Measurements from ENCODE around the gene RRAGC.
"Not testable (repeated sequence)": the region's sequence is repeated elsewhere in the genome, so short reads cannot be mapped to it uniquely, and the experiment has no call there.

Gene RRAGC

GRCh38 chr1:38814984-38815464 lies 44.5 kb downstream of the RRAGC start:
- DNase-seq, result no peak

- no peak for DNase-seq
Observed at GRCh38 chr1:38814444-38814983, 45.1 kb downstream of the RRAGC start.

GRCh38 chr1:38812981-38813380 lies 46.6 kb downstream of the RRAGC start:
- no peak for DNase-seq

DNA sequence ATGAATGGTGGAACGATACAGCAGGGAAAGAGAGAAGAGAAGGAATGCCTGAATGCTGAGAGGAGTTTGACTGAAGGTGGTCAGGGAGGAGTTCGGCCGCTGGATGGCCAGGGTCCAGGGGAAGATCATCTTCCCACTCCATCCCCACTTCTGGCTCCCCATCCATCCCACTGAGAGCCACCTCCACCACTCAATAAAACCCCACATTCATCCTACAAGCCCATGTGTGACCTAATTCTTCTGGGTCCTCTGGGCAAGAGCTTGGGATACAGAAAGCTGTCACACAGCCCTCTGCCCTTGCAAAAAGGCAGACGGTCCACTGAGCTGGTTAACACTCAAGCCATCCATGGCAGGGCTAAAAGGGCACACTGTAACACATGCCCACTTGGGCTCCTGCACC lies 48.1 kb downstream of the RRAGC start:
- not testable (repeated sequence) for DNase-seq

GRCh38 chr1:38806090-38806489 lies 53.5 kb downstream of the RRAGC start:
- no peak for DNase-seq

- no peak for DNase-seq
Observed at GRCh38 chr1:38805036-38805435, 54.5 kb downstream of the RRAGC start.

DNA sequence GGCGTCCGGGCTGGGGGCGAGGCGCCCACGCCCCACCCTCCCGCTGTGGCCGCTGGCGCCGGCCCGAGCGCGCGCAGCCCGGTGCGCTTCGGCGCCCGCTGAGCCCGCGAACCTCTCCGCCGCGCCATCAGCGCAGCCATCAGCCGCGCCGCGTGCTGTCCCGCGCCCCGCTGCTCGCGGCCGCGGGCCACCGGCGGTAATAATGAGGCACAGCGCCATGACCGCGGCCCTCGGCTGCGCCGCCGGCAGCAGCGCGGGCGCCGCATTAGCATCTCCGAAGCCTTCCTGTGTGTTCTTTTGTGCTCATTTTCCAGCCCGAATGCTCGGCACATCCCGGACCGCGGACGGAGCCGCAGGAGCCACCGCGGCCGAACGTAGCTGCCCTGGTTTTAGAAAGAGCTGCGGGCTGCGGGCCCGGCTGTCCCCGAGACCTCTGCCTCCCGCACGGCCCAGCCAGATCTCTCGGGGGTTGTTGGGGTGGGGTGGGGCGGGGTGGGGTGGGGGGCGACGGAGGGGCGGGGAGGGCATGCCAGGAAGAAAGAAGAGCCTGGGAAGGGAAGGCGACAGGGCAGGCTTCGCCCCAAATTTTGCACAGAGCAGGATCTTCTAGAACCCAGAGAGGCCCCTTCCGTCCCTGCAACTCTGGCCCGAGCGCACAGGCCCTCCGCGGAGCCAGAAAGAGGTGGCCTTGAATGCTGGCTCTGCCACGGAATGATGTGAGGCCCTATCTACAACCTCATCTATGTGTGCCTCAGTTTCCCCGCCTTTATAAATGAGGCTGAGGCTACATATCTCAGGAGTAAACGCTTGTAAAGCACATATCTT lies 55.3 kb downstream of the RRAGC start:
- DNase-seq, result no peak

DNA sequence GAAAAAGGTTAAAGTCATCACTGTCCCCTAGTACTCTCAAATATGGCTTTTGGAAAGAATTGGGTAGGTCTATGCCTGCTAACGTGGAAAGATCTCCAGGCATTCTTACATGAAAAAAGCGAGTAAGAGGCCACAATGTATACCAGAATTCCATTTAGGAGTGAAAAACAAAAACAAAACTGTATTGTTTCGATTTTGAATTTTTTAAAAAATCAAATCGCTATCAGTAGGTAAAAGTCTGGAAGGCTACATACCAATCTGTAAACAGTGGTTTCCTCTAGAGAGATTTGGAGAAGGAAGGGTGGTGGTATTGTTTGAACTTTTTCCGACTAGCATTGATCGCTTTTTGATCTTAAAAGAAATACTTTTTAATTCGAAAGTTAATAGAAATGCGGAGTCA lies 55.9 kb downstream of the RRAGC start:
- no peak for DNase-seq

- DNase-seq, result no peak
Observed at GRCh38 chr1:38800720-38801671, 58.6 kb downstream of the RRAGC start.

GRCh38 chr1:38793299-38793698 lies 66.3 kb downstream of the RRAGC start:
- DNase-seq, result no peak

DNA sequence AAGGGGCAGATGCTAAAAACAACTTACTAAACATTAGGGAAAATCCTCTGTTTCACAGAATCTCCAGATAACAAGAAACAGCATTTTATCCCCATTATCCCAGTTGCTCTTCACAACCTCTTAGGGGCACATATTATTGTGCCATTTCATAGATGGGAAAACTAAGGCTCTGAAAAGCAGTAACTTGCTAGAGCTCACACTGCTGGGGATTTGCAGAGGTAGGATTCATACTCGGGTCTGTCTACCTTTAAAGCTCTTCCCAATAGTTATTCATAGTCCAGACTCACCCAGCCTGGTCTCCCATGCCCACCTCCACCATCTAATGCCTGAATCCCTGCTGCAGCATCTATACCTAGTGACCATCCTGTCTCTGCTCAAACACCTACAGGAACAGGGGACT lies 67.7 kb downstream of the RRAGC start:
- no peak for DNase-seq

GRCh38 chr1:38791164-38791515 lies 68.4 kb downstream of the RRAGC start:
- no peak for DNase-seq

DNA sequence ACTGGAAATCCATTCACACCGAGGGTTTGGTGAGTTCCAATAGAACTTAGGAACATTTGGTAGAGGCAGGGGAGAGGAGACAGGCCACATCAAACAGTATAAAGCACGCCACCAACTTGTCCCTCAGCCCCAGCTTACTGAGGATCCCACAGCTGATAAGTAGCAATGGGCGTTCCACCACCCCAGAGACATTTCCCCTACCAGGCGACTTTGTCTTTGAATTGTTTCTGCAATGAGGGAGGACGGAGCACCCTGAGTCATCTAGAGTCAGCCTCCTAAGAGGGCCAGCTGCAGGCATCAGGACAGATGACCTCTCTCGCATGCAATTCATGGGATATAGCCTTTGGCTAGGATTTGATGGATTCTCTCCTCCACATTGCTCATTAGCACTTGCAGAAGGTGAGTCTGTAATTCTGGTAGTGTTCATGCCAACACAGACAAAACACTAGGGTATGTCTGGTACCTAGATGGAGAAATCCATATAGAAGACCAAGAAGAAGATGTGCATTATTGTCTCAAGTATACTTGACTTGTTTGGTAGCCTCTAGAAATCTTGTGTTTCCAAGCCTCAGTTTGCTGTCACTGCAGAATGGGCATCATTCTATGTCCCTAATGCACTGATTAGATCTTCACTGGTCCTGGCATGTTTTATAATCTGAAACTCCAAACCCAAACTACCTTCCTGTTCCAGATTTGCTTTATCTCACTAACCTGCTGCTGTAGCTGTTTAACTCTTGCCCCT lies 69.0 kb downstream of the RRAGC start:
- no peak for DNase-seq

- DNase-seq, result peak; percentile 4
Observed at GRCh38 chr1:38789498-38790169, 69.9 kb downstream of the RRAGC start.

- no peak for DNase-seq
Observed at GRCh38 chr1:38788341-38789336, 70.9 kb downstream of the RRAGC start.

Data from MV-4-11 (cell line).